Skin of body (tissue), 2 donors: ENCODE measurements around the gene NR2C2AP. TPM values are rescaled to one million over a fixed set of nuclear protein-coding genes. Genes with fewer than 3 reads are reported as not detected.
"Not testable (repeated sequence)": the region's sequence is repeated elsewhere in the genome, so short reads cannot be mapped to it uniquely, and the experiment has no call there.

Source experiments
- DNase-seq: peaks from one replicate; lab custom pipeline; 2025; lab: John Stamatoyannopoulos, UW
- total RNA-seq: library from RNA; depleted of rRNA; stranded (reverse); fragments of >200 nt; gene quantifications from one replicate; pipeline ENCODE4 v1.2.3, GENCODE V29; 2014

NR2C2AP gene
- total RNA-seq, 1 donor from 2014 or later, result 6.7 TPM

DNA sequence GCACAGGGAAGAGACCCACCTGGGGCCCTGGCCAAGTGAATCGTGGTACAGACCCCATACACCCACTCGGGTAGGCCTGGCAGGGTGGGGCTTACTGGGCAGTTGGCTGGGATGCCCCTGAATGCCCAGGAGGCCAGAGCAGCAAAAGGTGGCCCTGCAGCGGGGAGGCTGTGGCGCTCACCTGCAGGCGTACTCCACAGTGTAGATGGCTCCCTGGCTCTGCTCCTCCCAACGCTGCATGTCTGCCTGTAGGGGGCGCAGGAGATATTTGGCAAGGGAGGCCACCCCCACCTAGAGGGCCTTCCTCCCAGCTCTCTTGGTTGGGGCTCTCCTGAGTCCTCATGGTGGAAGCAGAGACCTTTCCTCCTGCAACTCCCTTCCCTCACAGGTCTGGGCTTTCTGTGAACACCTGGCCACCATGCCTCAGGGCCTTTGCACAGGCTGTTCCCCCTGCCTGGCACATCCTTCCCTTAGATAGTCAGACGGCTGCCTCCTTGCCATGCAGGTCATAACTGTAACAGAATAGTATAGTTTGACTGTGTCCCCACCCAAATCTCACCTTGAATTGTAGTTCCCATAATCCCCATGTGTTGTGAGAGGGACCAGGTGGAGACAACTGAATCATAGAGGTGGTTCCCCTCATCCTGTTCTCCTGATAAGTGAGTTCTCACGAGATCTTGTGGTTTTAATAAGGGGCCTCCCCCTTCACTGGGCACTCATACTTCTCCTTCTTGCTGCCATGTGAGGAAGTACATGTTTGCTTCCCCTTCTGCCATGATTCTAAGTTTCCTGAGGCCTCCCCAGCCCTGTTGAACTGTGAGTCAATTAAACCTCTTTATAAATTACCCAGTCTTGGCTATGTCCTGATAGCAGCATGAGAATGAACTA, 17.1 kb downstream of the NR2C2AP start:
- no peak for DNase-seq

DNA sequence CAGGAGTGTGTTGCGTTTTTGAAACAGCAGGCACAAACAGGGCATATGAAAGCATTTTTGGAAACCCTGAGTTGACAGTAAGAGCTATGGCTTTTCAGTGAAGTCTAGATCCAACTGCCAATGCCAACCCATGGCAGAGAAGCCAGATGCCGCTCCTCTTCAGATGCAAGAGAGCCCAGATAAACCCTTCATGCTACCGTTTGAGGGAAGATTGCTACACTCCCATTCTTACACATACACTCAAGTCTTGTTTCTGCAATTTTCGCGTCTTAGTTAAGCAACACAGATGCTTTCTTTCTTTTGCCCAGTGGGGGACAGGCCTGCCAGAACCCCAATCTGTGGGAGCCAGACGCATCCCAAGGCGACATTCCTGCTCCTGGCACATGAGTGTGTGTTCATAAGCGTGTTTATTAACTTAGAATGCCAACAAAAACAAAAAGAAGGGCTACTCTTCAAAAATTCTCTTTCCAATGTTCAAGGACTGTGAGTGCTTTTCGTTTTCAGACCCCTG, 21.7 kb downstream of the NR2C2AP start:
- no peak for DNase-seq

DNA sequence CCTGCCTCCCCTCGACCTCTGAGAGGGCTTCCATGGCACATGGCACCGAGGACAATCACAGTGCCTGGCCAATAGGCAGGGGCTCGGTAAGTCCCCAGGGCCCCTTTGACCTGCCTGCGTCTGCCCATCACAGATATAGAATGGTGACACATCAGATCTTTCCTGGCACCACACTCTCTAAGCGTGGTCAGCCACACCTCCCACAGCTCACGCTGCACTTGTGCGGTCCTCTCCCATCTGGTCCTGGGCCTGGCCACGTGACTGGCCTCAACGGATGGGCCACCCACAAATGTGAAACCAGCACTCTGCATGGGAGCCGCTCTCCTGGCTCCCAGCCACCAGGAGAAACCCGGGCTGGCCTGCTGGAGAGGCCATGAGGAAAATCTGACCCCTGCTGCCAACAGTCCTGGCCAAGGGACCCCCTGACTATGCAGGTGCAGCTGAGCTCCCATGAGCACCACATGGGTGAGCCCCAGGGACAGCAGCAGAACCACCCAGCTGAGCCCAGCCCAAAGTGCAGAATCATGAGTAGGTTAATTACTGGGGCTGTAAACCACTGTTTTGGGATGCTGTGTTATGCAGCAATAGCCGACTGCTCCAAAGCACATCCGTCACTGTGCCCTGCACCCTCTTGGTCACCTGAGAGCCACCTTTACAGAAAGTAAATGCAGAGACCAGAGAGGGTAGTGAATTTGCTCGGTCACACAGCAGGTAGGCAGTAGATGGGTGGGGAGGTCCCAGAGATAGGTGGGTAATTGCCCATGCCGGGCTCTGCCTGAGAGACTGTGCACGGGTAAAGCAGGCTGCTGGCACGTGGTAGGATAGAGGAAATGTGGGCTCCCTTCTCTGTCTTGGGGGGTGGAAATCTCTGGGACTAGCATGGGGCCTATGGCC, 23.4 kb downstream of the NR2C2AP start:
- DNase-seq, result no peak

DNA sequence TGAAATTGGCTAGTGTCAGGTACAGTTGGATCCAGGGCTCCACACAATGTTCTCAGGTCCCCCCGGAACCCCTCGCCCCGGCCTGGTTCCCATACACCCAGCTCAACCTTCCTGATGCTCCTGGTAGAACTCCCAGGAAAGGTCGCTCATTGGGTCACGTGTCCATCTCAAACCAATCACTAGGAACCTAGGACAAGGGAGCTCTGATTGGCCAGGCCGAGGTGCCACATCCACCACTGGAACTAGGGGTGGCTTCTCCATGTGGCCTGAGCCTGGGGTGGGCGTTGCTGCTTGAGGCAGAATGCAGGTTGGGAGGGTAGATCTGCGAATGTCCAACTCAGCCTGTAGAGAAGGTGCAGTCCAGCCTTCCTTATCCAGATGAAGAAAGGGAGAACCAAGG, 26.3 kb downstream of the NR2C2AP start:
- DNase-seq, result no peak

GRCh38 chr19:19173243-19173642, 30.0 kb downstream of the NR2C2AP start:
- DNase-seq, result not testable (repeated sequence)

DNA sequence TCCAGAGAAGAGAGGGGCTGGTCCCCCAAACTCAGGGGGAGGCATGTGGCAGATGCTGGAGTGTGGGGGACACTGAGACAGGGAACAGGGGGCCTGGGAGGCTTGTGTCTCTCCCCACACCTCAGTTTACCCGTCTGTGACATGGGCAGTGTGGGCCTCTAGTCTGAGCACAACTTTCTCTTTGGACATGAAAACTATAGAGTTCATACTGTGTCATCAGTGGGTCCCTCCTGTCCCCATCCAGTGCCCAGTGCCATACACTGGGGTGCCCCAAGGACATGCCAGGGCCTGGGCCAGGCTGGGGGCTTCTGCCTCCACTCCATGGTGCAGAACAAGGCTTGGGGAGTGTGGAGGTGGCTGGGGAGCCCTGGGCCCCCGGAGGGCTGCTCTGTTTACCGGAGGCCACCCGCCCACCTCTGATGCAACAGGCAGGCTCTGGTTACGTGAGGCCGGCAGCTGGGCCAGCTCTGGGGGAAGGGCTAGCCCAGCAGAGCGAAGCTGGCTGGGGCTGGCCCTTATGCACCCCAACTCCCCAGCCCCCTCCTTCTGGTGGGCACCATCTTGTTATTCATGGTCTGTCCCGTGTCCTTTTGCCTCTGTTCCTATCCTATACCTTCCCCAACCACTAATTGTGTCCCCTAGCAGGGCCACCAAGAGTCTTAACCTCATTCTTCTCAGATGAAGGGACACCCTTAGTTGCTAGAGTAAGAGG, 31.2 kb downstream of the NR2C2AP start:
- DNase-seq, result no peak

DNA sequence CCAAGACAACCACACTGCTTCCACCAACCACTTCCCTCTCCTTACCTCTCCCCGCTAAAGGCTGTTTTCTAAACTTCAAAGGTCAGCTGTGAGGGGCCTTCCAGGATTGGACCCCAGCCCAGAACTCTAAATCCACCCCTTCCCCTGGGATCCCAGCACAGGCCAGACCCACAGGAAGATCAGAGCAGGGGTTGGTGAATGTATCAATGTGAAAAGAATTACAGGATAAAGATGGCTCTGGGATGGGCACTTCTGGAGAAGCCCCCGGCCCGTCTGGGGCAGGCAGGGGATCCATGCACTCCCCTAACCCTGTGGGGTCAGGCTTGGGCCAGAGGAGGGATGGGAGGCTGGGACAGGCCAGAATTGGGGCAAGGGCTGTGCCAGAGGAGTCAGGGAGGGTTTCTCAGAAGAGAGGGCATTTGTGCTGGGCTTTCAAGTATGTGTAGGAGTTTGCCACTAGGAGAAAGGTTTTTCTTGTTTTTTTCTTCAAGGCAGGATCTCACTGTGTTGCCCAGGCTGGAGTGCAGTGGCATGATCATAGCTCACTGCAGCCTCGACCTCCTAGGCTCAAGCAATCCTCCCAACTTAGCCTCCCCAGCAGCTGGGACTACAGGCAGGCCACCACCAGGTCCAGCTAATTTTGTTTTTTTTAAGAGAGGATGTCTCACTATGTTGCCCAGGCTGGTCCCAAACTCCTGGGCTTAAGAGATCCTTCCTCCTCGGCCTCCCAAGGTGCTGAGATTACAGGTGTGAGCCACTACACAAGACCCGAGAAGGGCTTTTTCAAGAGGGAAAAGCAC, 32.1 kb downstream of the NR2C2AP start:
- no peak for DNase-seq

DNA sequence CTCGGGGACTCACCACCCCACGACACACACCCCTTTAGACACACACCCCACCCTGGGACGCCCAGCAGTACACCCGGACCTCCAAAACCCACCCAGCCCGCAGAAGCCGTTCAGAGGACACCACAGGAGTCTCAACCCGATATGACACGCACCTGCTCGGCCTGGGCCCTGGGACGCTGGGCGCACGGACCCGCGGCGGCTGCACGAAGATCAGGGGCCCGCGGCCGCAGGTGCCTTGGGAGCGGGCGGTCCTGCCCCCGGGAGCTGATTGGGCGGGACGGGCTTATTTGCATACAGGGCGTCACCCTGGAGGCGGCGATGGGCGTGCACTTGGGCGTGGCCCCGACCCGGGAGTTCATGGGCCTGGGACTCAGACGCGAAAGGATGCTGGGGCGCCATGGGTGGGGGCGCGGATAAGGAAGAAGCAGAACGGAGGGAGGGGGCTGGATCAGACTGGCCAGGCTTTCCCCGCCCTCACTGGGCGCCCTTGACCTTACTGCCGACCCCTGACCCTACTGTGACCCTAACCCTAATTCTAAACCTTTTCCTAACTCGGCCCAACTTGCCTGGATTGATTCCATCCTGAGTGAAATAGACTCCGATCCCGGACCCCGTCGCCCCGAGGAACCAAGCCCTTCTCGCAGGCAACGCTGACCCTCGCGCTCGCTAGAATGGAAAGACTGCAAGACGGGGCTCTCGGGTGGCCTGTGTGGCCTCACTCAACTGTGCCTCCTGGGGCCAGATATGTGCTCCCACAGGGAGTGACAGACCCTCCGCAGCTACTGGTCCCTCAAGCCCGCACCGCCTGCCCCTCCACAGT, 33.0 kb downstream of the NR2C2AP start, which contains the start of gene MEF2B:
Gene MEF2B, minus strand, starts transcription at position 211 of the 820 bp plus-strand sequence. CDS start 19,528 bp downstream, outside the sequence.
- DNase-seq, result no peak

DNA sequence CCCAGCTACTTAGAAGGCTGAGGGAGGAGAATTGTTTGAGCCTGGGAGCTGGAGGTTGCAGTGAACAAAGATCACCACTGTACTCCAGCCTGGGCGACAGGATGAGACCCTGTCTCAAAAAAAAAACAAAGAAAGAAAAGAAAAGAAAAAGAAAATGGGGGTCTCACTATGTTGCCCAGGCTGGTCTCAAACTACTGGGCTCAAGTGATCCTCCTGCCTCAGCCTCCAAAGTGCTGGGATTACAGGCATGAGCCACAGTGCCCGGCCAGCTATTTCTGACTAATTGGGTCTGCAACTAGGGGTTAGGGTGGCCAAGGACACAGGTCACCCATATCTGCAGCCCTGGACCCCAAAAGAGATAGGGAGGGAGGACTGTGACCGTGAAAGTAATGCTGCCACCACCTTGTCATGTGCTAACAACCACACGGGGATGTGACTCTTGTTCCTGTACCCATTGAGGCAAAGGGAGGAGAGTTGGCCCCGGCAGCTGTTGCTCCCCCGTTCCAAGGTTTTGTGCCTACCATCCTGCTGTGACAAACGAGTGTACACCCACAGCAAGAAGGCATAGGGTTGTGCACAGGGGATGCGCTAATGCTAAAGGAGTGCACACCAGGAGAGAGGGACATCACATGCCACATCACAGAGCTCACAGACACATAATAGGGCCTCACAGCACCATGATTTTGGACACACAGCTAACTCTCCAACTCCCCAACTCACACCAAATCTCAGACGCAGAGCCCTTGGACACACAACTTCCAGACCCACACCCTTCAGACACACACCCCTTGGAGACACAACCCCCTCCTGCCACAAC, 33.8 kb downstream of the NR2C2AP start:
- no peak for DNase-seq

DNA sequence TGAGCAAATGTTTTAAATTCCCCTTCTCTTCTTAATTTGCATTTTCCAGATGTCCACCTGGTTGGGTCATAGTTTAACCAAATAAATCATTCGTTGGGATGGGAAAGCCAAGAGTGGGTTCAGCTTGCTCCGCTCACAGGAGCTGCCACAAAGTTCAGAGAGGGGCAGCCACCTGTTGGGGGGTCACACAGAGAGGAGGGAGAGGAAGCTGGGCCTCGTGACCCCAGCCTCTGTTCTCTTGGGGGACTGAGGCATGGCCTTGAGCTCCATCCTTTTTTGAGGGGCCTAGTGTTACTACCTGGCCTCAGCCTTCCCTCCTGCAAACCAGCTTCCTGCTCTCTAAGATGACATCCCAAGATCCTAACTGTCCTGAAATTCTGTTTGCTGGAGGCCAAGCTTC, 35.6 kb downstream of the NR2C2AP start:
- DNase-seq, result no peak

DNA sequence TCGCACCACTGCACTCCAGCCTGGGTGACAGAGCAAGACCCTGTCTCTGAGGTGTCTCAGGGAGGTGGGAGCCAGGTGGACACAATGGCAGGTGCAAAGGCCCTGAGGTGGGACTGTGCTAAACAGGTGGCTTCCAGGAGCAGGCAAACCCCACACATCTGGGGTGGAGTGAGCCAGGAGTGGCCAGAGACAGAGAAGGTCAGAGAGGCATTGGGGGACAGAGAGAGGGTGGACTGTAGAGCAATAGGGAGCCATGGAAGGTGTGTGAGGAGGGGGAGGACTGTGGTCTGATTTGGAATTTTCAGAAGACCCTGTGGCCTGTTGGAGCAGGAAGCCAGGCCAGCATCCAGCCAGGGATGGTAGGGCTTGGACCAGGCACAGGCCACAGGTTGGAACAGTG, 37.8 kb downstream of the NR2C2AP start:
- no peak for DNase-seq

DNA sequence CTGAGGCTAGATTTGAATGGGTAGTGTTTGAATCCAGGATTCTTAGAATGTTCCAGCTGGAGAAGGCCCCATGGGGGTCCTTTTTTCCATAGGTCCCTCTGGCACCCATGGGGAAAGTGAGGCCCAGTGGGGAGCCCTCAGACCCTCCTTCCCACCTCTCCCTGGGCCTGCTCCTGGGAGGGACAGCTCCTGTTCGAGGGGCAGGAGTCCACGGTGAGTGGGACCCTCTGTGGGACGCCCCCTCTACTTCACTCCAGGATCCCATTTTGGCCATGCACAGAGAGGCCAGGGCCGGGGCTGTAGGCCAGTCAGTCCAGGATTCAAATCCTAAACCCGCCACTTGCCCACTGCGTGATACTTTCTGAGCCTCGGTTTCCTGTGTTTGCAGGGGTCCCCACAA, 40.7 kb downstream of the NR2C2AP start:
- DNase-seq, result no peak

- DNase-seq, result no peak
These were observed 42.7 kb downstream of the NR2C2AP start for GRCh38 chr19:19160461-19161035.

- no peak for DNase-seq
These were observed 43.7 kb downstream of the NR2C2AP start for GRCh38 chr19:19159534-19159933.

GRCh38 chr19:19157808-19158207, 45.4 kb downstream of the NR2C2AP start:
- DNase-seq, result no peak

GRCh38 chr19:19155495-19156219, 47.6 kb downstream of the NR2C2AP start:
- DNase-seq, result no peak

DNA sequence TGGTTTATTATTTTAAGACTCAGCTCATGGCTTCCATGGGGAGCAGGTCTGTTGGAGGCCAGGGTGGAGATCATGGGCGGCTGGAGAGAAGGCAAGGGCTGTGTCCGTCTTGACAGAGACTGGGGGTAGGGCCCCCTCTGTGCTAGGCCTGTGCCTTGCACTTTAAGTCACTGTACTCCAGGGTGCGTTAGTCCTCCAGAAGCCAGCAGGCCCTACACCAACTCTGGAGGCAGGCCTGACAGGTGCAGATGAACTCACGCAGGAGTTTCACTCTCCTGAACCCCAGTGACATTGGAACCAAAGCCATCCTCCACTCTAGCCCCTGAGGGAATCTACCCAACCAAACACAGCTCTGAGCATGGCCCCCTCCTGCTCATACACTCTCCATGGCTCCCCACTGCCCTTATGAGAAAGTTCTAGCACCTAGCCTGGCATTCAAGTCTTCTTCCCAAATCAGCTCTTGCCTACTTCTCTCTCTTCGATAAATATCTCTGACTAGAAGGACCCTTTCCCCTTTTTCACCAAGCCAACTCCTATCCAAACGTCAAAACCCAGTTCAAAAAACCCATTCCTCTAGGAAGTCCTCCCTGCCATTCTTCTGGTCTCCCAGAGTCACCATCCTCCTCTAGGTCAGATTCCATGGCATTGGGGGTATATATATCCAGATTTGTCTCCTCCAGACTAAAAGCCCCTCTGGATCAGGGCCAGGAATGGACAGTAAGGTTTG, 48.3 kb downstream of the NR2C2AP start:
- DNase-seq, result no peak
